Measurements from ENCODE around the gene TULP3. TPM values are rescaled to one million over a fixed set of nuclear protein-coding genes. Genes with fewer than 3 reads are reported as not detected.

Gene TULP3
- total and polyA plus RNA-seq, 2 of the 8 experiments (the other 6 are each of a cell fraction or from before 2014, with no cell fraction given): 18.4 to 21.2 TPM

- TF ChIP-seq CHD7 (IDR thresholded peaks at IDR 0.05; ENCODE audit: insufficient replicate concordance, low read length): no peak
Observed at GRCh38 chr12:2940564-2940963, 49.9 kb downstream of the TULP3 start (continued).
